ENCODE data around the gene PELI2.

DNA sequence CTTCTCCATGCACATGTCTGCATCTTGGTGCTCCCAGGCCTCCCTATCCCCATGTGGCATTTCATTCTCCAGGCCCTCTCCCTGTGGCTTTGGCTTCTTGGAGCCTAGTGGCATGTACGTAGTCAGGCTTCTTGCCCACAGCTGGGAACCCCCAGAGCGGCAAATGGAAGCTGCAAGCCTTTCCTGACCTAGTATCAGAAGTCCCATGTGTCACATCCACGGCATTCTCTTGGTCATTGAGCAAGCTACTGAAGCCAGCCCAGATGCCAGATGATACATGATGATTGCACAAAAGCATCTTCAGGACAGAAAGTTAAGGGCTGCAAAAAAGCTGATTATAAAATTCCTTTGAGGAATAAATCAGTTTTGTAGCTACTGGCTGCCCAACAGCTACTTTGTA lies 154.9 kb downstream of the PELI2 start:
- TF ChIP-seq, protein P1, sequence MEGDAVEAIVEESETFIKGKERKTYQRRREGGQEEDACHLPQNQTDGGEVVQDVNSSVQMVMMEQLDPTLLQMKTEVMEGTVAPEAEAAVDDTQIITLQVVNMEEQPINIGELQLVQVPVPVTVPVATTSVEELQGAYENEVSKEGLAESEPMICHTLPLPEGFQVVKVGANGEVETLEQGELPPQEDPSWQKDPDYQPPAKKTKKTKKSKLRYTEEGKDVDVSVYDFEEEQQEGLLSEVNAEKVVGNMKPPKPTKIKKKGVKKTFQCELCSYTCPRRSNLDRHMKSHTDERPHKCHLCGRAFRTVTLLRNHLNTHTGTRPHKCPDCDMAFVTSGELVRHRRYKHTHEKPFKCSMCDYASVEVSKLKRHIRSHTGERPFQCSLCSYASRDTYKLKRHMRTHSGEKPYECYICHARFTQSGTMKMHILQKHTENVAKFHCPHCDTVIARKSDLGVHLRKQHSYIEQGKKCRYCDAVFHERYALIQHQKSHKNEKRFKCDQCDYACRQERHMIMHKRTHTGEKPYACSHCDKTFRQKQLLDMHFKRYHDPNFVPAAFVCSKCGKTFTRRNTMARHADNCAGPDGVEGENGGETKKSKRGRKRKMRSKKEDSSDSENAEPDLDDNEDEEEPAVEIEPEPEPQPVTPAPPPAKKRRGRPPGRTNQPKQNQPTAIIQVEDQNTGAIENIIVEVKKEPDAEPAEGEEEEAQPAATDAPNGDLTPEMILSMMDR (conservative IDR thresholded peaks at IDR 0.05 in 1 of 2, IDR thresholded peaks at IDR 0.05 in 1 of 2; ENCODE audit: low read depth in 1 of 2, low read length in 2 of 2) = no peak
- TF ChIP-seq EZH2 (IDR thresholded peaks at IDR 0.05; ENCODE audit: low read length, missing control alignments) = no peak
